Gastrocnemius medialis (tissue), 4 donors: ENCODE measurements around the gene TUBA3E. TPM values are rescaled to one million over a fixed set of nuclear protein-coding genes. Genes with fewer than 3 reads are reported as not detected.
A peak's percentile ranks its signal among the peaks of the same experiment; 100 is the strongest.
"Not testable (repeated sequence)": the region's sequence is repeated elsewhere in the genome, so short reads cannot be mapped to it uniquely, and the experiment has no call there.

ENCODE experiments used
- ATAC-seq, 2 donors: fragments of 150-250 bp; one replicate each; pipeline ENCODE4 v1.9.1; 2016
- DNase-seq, 2 donors: peaks; one replicate each; pipeline ENCODE4 v3.0.0-alpha.2; 2019
- H3K27ac ChIP-seq, 4 donors: fragments of 200-600 bp; sonication (generic); 1 replicate in 1 of 4; 2 replicates in 3 of 4; pipeline ENCODE4 v1.5.1; 2016 to 2018; ENCODE audit warnings: mild to moderate bottlenecking in 2 of 4, moderate library complexity in 1 of 4
- H3K27me3 ChIP-seq, 3 donors: fragments of 200-600 bp; sonication (generic) in 2 of 3; 1 replicate in 1 of 3; 2 replicates in 2 of 3; pipeline versions ENCODE4 v1.5.1 to v1.6.0; 2016 to 2019; ENCODE audit warnings: mild to moderate bottlenecking in 1 of 3, moderate library complexity in 1 of 3
- H3K36me3 ChIP-seq, 2 donors: fragments of 200-600 bp; sonication (generic) in 1 of 2; one replicate each; pipeline ENCODE4 v1.5.1; 2017 to 2018
- H3K4me1 ChIP-seq, 2 donors: fragments of 200-600 bp; sonication (generic) in 1 of 2; one replicate each; pipeline ENCODE4 v1.5.1; 2016 to 2017; ENCODE audit warnings: mild to moderate bottlenecking in 2 of 2
- H3K4me3 ChIP-seq, 4 donors: fragments of 200-600 bp; sonication (generic) in 3 of 4; 1 replicate in 1 of 4; 2 replicates in 3 of 4; pipeline ENCODE4 v1.5.1; 2016 to 2019; ENCODE audit warnings: mild to moderate bottlenecking in 2 of 4
- H3K9me3 ChIP-seq, 3 donors: fragments of 200-600 bp; sonication (generic) in 2 of 3; 1 replicate in 1 of 3; 2 replicates in 2 of 3; pipeline ENCODE4 v1.5.1; 2016 to 2019
- CTCF ChIP-seq, 5 experiments: fragments of 450-650 bp in 3 of 5; fragments of 200-600 bp in 2 of 5; sonication (generic) in 2 of 5; IDR thresholded peaks in 4 of 5; conservative IDR thresholded peaks in 1 of 5; 1 replicate in 4 of 5; 2 replicates in 1 of 5; pipeline ENCODE4 v1.5.1; 2016 to 2019; ENCODE audit warnings: antibody characterized with exemption in 5 of 5, mild to moderate bottlenecking in 3 of 5, moderate library complexity in 3 of 5
- POLR2A ChIP-seq, 2 donors: fragments of 450-650 bp; IDR thresholded peaks; one replicate each; pipeline ENCODE4 v1.6.1; 2017; ENCODE audit warnings: antibody characterized with exemption in 2 of 2, mild to moderate bottlenecking in 2 of 2, moderate library complexity in 2 of 2
- in situ Hi-C, 4 donors: fragments of 200-750 bp; cut with MboI; loops; one replicate each; pipeline versions ENCODE4 v1.15.0 to v1.8.0; 2017; ENCODE audit warnings: low sequenced_read_pairs in 4 of 4
- intact Hi-C: fragments of 100-400 bp; cut with DNase I; formaldehyde crosslinking; loops from one replicate; pipeline ENCODE4 v1.15.1; 2023; ENCODE audit warnings: low total_unique reads
- total RNA-seq, 4 donors: library from RNA; depleted of rRNA; stranded (reverse); fragments of >200 nt; gene quantifications; one replicate each; pipeline versions ENCODE4 v1.1.0 to v1.2.3, GENCODE V29; 2016

The TUBA3E gene
- total RNA-seq, 4 donors from 2014 or later, result not detected

- ATAC-seq, result no peak
- peaks cover 0 to 29% of the 10 kb centered on the region in 2 donors for H3K36me3 ChIP-seq
- intact Hi-C loops, result no loop called here
- in situ Hi-C loops, result no loop called here
- peaks cover 0 to 4% (median 3%) of the 10 kb centered on the region in 3 donors for H3K27me3 ChIP-seq
- H3K4me3 ChIP-seq, result no peak overlapping the region
- no peak for DNase-seq
- H3K27ac ChIP-seq, result no peak overlapping the region
- no peaks in the 10 kb centered on the region for H3K4me1 ChIP-seq
- no peaks in the 10 kb centered on the region for H3K9me3 ChIP-seq
- no peak for TF ChIP-seq CTCF (IDR thresholded peaks at IDR 0.05 in 4 of 5, conservative IDR thresholded peaks at IDR 0.05 in 1 of 5)
- no peak for TF ChIP-seq POLR2A (IDR thresholded peaks at IDR 0.05)
These were observed 47.8 kb downstream of the TUBA3E start for GRCh38 chr2:130150181-130151144.

GRCh38 chr2:130148515-130148914 lies 49.7 kb downstream of the TUBA3E start:
- in situ Hi-C loops, H3K9me3 ChIP-seq, H3K4me3 ChIP-seq, H3K4me1 ChIP-seq, ATAC-seq, DNase-seq, intact Hi-C loops, H3K27ac ChIP-seq, H3K27me3 ChIP-seq: not testable (repeated sequence)
- peaks cover 0 to 15% of the 10 kb centered on the region in 2 donors for H3K36me3 ChIP-seq

GRCh38 chr2:130145006-130145414 lies 53.2 kb downstream of the TUBA3E start, which contains the start of gene CCDC74B:
CCDC74B (minus strand) TSS chr2:130145112; CDS start chr2:130144996, 116 bp downstream.
- H3K27me3 ChIP-seq, H3K4me1 ChIP-seq, DNase-seq, in situ Hi-C loops, H3K36me3 ChIP-seq, H3K9me3 ChIP-seq, intact Hi-C loops, H3K27ac ChIP-seq: not testable (repeated sequence)
- H3K4me3 ChIP-seq, result peak within 1 kb of the TSS; percentile 33 to 42 (median 40)
- peak; percentile 44 to 58 for ATAC-seq

- not testable (repeated sequence) for H3K36me3 ChIP-seq, DNase-seq
These were observed 54.8 kb downstream of the TUBA3E start for GRCh38 chr2:130143266-130144039.

GRCh38 chr2:130142396-130143265 lies 55.6 kb downstream of the TUBA3E start:
- ATAC-seq, result not testable (repeated sequence)

More at GRCh38 chr2:130143266-130144039, 54.8 kb downstream of the TUBA3E start:
- H3K27me3 ChIP-seq, intact Hi-C loops, H3K4me1 ChIP-seq, H3K9me3 ChIP-seq, H3K27ac ChIP-seq, in situ Hi-C loops, ATAC-seq: not testable (repeated sequence)
- H3K4me3 ChIP-seq, result peak overlapping the region in 1 of 4 donors; percentile 42

More at GRCh38 chr2:130142396-130143265, 55.6 kb downstream of the TUBA3E start:
- intact Hi-C loops, H3K27ac ChIP-seq, H3K9me3 ChIP-seq, H3K4me1 ChIP-seq, H3K27me3 ChIP-seq, DNase-seq, H3K4me3 ChIP-seq, H3K36me3 ChIP-seq, in situ Hi-C loops: not testable (repeated sequence)

Other genes starting within 250 kb of the TUBA3E start
- not detected for gene RAB6C, start 218.8 kb downstream of the TUBA3E start, total RNA-seq
- gene POTEF, start 69.2 kb downstream of the TUBA3E start, total RNA-seq, result not detected
- gene CCDC74B, start 53.3 kb downstream of the TUBA3E start, total RNA-seq, result 1 to 10 TPM in 1 of 4 donors, under 1 TPM in 1, not detected in 2; 0.42 to 1.2 TPM
- 10 to 100 TPM; 19.5 to 33.4 (median 24.5) TPM for gene SMPD4, start 16.8 kb downstream of the TUBA3E start, total RNA-seq
- 10 to 100 TPM; 57.0 to 86.5 (median 69.9) TPM for gene MZT2B, start 16.2 kb downstream of the TUBA3E start, total RNA-seq
- gene IMP4, start 144.5 kb upstream of the TUBA3E start, total RNA-seq, result 100 to 1,000 TPM; 114 to 179 (median 149) TPM
- 10 to 100 TPM in 1 of 4 donors, 1 to 10 TPM in 3; 3.0 to 15.2 (median 7.0) TPM for gene PTPN18, start 157.6 kb upstream of the TUBA3E start, total RNA-seq